HCT116 (cell line): ENCODE measurements around the gene ACOT7. TPM values are rescaled to one million over a fixed set of nuclear protein-coding genes. Genes with fewer than 3 reads are reported as not detected.
"Not testable (repeated sequence)": the region's sequence is repeated elsewhere in the genome, so short reads cannot be mapped to it uniquely, and the experiment has no call there.

Experiments
- ATAC-seq: fragments of 200-7000 bp; cut with Tn5 transposase; 2 replicates; pipeline ENCODE4 v1.9.1; 2020; ENCODE audit warnings: mild to moderate bottlenecking, moderate library complexity
- BruUV-seq: library from RNA; stranded (reverse); fragments of 400-500 nt; replicated peaks from 2 replicates; lab custom pipeline; 2021; lab: Mats Ljungman, UMichigan
- CTCF ChIA-PET: fragments of 300-600 bp; sonication (Branson Sonifier 250); formaldehyde crosslinking; loops from one replicate; lab custom pipeline; 2021; ENCODE audit warnings: antibody characterized with exemption; lab: Charles Lee
- POLR2A ChIA-PET: fragments of 300-600, 350-600 bp; sonication (Branson Sonifier 250); formaldehyde crosslinking; loops from one replicate; lab custom pipeline; 2021; ENCODE audit warnings: antibody characterized with exemption; lab: Charles Lee
- RAD21 ChIA-PET, 2 experiments: fragments of 300-600 bp; sonication (Branson Sonifier 250); formaldehyde crosslinking; loops; one replicate each; lab custom pipeline; 2023; ENCODE audit warnings: low total read pairs in 2 of 2; ENCODE audit not compliant: uncharacterized antibody in 2 of 2, unreplicated experiment in 2 of 2, low non-redundant PET in 1 of 2; lab: Charles Lee
- DNase-seq: peaks from one replicate; pipeline ENCODE4 v3.0.0-alpha.2; 2010; ENCODE audit warnings: low read depth, low spot score
- H2AFZ ChIP-seq: fragments of 200-600 bp; shearing (Covaris generic), sonication (generic); 2 replicates; pipeline ENCODE4 v1.6.1; 2017; ENCODE audit warnings: low read depth, mixed run types, mixed read lengths, antibody characterized with exemption, low read length; ENCODE audit not compliant: poor library complexity, severe bottlenecking
- H3K27ac ChIP-seq: 2 replicates; pipeline ENCODE4 v1.5.1; 2012; ENCODE audit warnings: low read depth, low read length
- H3K27me3 ChIP-seq: fragments of 200-600 bp; sonication (generic); 2 replicates; pipeline ENCODE4 v1.6.1; 2016; ENCODE audit warnings: mixed run types, low read length, mixed read lengths; ENCODE audit not compliant: insufficient read depth
- H3K36me3 ChIP-seq, 2 experiments: fragments of 200-500 bp in 1 of 2; fragments of 200-600 bp in 1 of 2; sonication (Bioruptor generic) in 1 of 2; sonication (generic) in 1 of 2; 2 replicates each; pipeline versions ENCODE4 v1.5.1 to v1.6.1; 2014 to 2016; ENCODE audit warnings: low read length in 2 of 2, inconsistent platforms in 1 of 2, mixed read lengths in 1 of 2, mixed run types in 1 of 2; ENCODE audit not compliant: insufficient read depth in 2 of 2, control insufficient read depth in 1 of 2
- H3K4me1 ChIP-seq, 2 experiments: fragments of 200-600 bp in 1 of 2; sonication (generic) in 1 of 2; 2 replicates each; pipeline versions ENCODE4 v1.5.1 to v1.6.1; 2012 to 2017; ENCODE audit warnings: low read length in 2 of 2, inconsistent platforms in 1 of 2, mild to moderate bottlenecking in 1 of 2, mixed read lengths in 1 of 2, mixed run types in 1 of 2, moderate library complexity in 1 of 2; ENCODE audit not compliant: insufficient read depth in 2 of 2, control insufficient read depth in 1 of 2
- H3K4me2 ChIP-seq: fragments of 200-600 bp; sonication (generic); 2 replicates; pipeline ENCODE4 v1.6.1; 2017; ENCODE audit warnings: mixed run types, low read length, mixed read lengths
- H3K4me3 ChIP-seq, 2 experiments: fragments of 200-600 bp in 1 of 2; sonication (generic) in 1 of 2; replicated peaks in 1 of 2; 2 replicates each; pipeline ENCODE4 v1.5.1; 2011 to 2016; ENCODE audit warnings: low read length in 2 of 2, control low read depth in 1 of 2, low read depth in 1 of 2, mild to moderate bottlenecking in 1 of 2, mixed read lengths in 1 of 2, mixed run types in 1 of 2
- H3K79me2 ChIP-seq: fragments of 200-600 bp; sonication (generic); 2 replicates; pipeline ENCODE4 v1.6.1; 2017; ENCODE audit warnings: mild to moderate bottlenecking, mixed run types, low read length, moderate library complexity, mixed read lengths; ENCODE audit not compliant: insufficient read depth
- H3K9ac ChIP-seq: fragments of 200-600 bp; sonication (generic); 2 replicates; pipeline ENCODE4 v1.6.1; 2016; ENCODE audit warnings: low read length, mixed read lengths
- H3K9me2 ChIP-seq: fragments of 200-600 bp; sonication (generic), shearing (Covaris generic); 2 replicates; pipeline ENCODE4 v1.6.1; 2017; ENCODE audit warnings: mixed run types, mild to moderate bottlenecking, moderate library complexity; ENCODE audit not compliant: insufficient read depth
- H3K9me3 ChIP-seq, 2 experiments: fragments of 200-500 bp in 1 of 2; fragments of 200-600 bp in 1 of 2; sonication (Bioruptor generic) in 1 of 2; sonication (generic) in 1 of 2; 2 replicates each; pipeline ENCODE4 v1.6.1; 2014 to 2017; ENCODE audit warnings: low read length in 2 of 2, mixed read lengths in 2 of 2, inconsistent platforms in 1 of 2, low read depth in 1 of 2, mild to moderate bottlenecking in 1 of 2, mixed run types in 1 of 2, moderate library complexity in 1 of 2; ENCODE audit not compliant: control insufficient read depth in 1 of 2, insufficient read depth in 1 of 2
- H4K20me1 ChIP-seq: fragments of 200-600 bp; sonication (generic), shearing (Covaris generic); 2 replicates; pipeline ENCODE4 v1.6.1; 2017; ENCODE audit warnings: mixed run types, mild to moderate bottlenecking, moderate library complexity; ENCODE audit not compliant: insufficient read depth
- CTCF ChIP-seq, 3 experiments: fragments of 200-600 bp in 1 of 3; sonication (generic) in 1 of 3; IDR thresholded peaks in 2 of 3; conservative IDR thresholded peaks in 1 of 3; 2 replicates each; pipeline ENCODE4 v1.5.1; 2012 to 2017; ENCODE audit warnings: low read depth in 2 of 3, low read length in 2 of 3, antibody characterized with exemption in 1 of 3, borderline replicate concordance in 1 of 3, control low read depth in 1 of 3, mild to moderate bottlenecking in 1 of 3, mixed read lengths in 1 of 3, mixed run types in 1 of 3, moderate library complexity in 1 of 3; ENCODE audit not compliant: insufficient read depth in 1 of 3
- intact Hi-C: fragments of 100-400 bp; cut with micrococcal nuclease; formaldehyde crosslinking; loops from 2 replicates; pipeline ENCODE4 v1.10.0; 2022
- total RNA-seq: library from RNA; stranded (reverse); gene quantifications from one replicate; pipeline ENCODE4 v1.2.1, GENCODE V29; 2021; ENCODE audit not compliant: unreplicated experiment

The ACOT7 gene
- total RNA-seq, 1 experiment from 2014 or later, result 162 TPM

DNA sequence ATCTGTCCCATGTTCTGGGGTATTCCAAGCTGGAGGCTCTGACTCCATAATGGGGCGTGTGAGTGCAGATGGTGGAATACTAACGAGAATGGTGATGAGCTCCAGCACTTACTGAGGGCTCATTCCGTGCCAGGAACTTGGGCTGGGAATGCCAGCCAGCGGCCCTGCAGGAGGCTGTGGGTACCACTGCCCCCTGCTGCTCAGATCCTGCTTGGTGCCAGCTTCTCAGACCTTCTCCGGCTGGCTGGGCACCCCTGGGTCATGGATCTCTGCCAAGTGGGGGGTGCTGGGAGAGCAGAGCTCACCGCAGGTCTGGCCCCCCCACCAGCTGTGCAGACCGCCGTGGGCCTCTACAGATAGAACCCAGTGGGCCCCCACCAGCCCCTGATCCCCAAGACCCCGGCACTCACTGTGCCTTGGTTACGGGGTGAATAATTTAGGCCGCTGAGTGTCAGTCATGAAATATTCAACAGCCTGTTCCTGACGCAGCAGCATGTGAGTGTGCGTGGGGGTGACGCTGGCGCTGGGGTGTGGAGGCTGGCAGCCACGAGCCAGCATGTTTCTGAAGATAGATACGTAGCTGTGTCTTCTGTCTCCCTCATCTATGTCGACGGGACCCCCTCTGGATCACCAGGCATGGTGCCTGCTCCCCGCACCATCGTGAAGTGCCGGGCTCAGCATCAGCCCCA is 43.6 kb upstream of the ACOT7 start:
- ATAC-seq, H3K9me3 ChIP-seq, H3K79me2 ChIP-seq, DNase-seq, BruUV-seq, H3K27me3 ChIP-seq, H3K9me2 ChIP-seq, H3K4me2 ChIP-seq, H4K20me1 ChIP-seq, H3K9ac ChIP-seq, H3K4me3 ChIP-seq, intact Hi-C loops, H2AFZ ChIP-seq, H3K27ac ChIP-seq, H3K36me3 ChIP-seq: not testable (repeated sequence)
- ChIA-PET RAD21 (interaction anchor here (0.5 to 2.7 kb wide), 8 partner anchors 11 to 191 kb away, joined by 3 to 11 read pairs (median 4); partner anchors contain the start of gene HES2 (in 2 of the 2)), CTCF (interaction anchor here (0.6 to 6.5 kb wide), 14 partner anchors 8 to 232 kb away, joined by 3 to 105 read pairs (median 6); partner anchors contain the start of genes ESPN and HES2), POLR2A (interaction anchor here (1.3 to 2.9 kb wide), 3 partner anchors 11 to 17 kb away, joined by 4 to 13 read pairs (median 6); partner anchors contain the start of gene HES2)
- H3K4me1 ChIP-seq, result peaks cover 8 to 27% of the 10 kb centered on the region in 2 experiments
- peak in 1 of 3 experiments; percentile 30; a peak in 3 of 6 replicates for TF ChIP-seq CTCF (IDR thresholded peaks at IDR 0.05 in 2 of 3, conservative IDR thresholded peaks at IDR 0.05 in 1 of 3; ENCODE audit: borderline replicate concordance in 1 of 3, insufficient read depth in 1 of 3, low read depth in 2 of 3, low read length in 2 of 3)

GRCh38 chr1:6436277-6436676 is 42.7 kb upstream of the ACOT7 start:
- intact Hi-C loops, H2AFZ ChIP-seq, BruUV-seq, H3K4me2 ChIP-seq, H3K79me2 ChIP-seq, DNase-seq, H3K27me3 ChIP-seq, ATAC-seq, H3K4me3 ChIP-seq, H3K27ac ChIP-seq, H3K9me2 ChIP-seq, H3K9me3 ChIP-seq, H4K20me1 ChIP-seq, H3K9ac ChIP-seq, H3K36me3 ChIP-seq, POLR2A ChIA-PET: not testable (repeated sequence)
- H3K4me1 ChIP-seq, result peaks cover 8 to 27% of the 10 kb centered on the region in 2 experiments
- CTCF ChIA-PET, result interaction anchor here (6.5 kb wide), 1 partner anchor 14 kb away, joined by 105 read pairs; no protein-coding TSS in a partner anchor
- RAD21 ChIA-PET, result interaction anchor here in 1 of 2 experiments (2.5 kb wide), 1 partner anchor 13 kb away, joined by 11 read pairs; no protein-coding TSS in a partner anchor
